AG04449 (cell line): Measurements from ENCODE around the gene ZNF497.
"Not testable (repeated sequence)": the region's sequence is repeated elsewhere in the genome, so short reads cannot be mapped to it uniquely, and the experiment has no call there.

Experiments
- CTCF ChIA-PET: fragments of 350-600 bp; formaldehyde crosslinking; extraction: SDS; loops from one replicate; lab custom pipeline; 2021; ENCODE audit warnings: antibody characterized with exemption; lab: Yijun Ruan, JAX
- POLR2A ChIA-PET: fragments of 400-600, 350-600 bp; formaldehyde crosslinking; extraction: SDS; loops from one replicate; lab custom pipeline; 2020; ENCODE audit warnings: antibody characterized with exemption, inconsistent platforms; lab: Yijun Ruan, JAX
- DNase-seq: peaks from one replicate; pipeline ENCODE4 v3.0.0-alpha.2; 2010; ENCODE audit warnings: low read depth, low spot score
- H3K4me3 ChIP-seq: 2 replicates; pipeline ENCODE4 v1.5.1; 2011; ENCODE audit warnings: low read depth, mild to moderate bottlenecking, control low read depth, low read length
- CTCF ChIP-seq: IDR thresholded peaks from one replicate; pipeline ENCODE4 v1.5.1; 2011; ENCODE audit warnings: mild to moderate bottlenecking, moderate library complexity, low read length, control low read depth, inconsistent platforms; ENCODE audit not compliant: insufficient read depth; ENCODE audit errors: missing control alignments

ZNF497 gene

GRCh38 chr19:58380037-58380661, 17.6 kb upstream of the ZNF497 start:
- peak overlapping the region; percentile 82 for H3K4me3 ChIP-seq
- no peak for TF ChIP-seq CTCF
- POLR2A ChIA-PET = interaction anchor here (0.6 to 1.1 kb wide), 3 partner anchors 11 to 18 kb away, joined by 3 to 5 read pairs (median 3); partner anchors contain the start of gene ZNF497
- DNase-seq = no peak
- CTCF ChIA-PET = interaction anchor here (1.1 kb wide), 2 partner anchors 15 to 201 kb away, joined by 3 read pairs; no protein-coding TSS in a partner anchor

GRCh38 chr19:58379246-58379645, 16.7 kb upstream of the ZNF497 start:
- no peak overlapping the region for H3K4me3 ChIP-seq
- CTCF ChIA-PET = interaction anchor here (0.8 kb wide), 1 partner anchor 16 kb away, joined by 3 read pairs; the partner anchor contains the start of gene ZNF497
- DNase-seq = no peak
- POLR2A ChIA-PET = no interaction called here
- no peak for TF ChIP-seq CTCF

DNA sequence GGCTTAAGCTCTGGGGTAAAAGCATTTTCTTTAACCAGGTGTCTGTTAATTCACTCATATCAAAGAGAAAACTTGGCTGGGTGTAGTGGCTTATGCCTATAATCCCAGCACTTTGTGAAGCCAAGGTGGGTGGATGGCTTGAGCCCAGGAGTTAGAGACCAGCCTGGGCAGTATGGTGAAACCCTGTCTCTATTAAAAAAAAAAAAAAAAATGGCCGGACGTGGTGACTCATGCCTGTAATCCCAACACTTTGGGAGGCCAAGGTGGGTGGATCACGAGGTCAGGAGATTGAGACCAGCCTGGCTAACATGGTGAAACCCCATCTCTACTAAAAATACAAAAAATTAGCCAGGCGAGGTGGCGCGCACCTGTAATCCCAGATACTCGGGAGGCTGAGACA, 14.2 kb upstream of the ZNF497 start:
- CTCF ChIA-PET, DNase-seq, H3K4me3 ChIP-seq, POLR2A ChIA-PET: not testable (repeated sequence)

GRCh38 chr19:58374200-58374599, 11.6 kb upstream of the ZNF497 start:
- DNase-seq = no peak
- ChIA-PET CTCF (interaction anchor here (0.7 to 1.4 kb wide), 2 partner anchors 10 to 12 kb away, joined by 3 to 7 read pairs; partner anchors contain the start of gene ZNF497), POLR2A (interaction anchor here (0.9 kb wide), 1 partner anchor 11 kb away, joined by 3 read pairs; the partner anchor contains the start of gene ZNF497)
- H3K4me3 ChIP-seq = no peak overlapping the region
- no peak for TF ChIP-seq CTCF

GRCh38 chr19:58372311-58373133, 10.0 kb upstream of the ZNF497 start:
- ChIA-PET CTCF (no interaction called here), POLR2A (no interaction called here)
- TF ChIP-seq CTCF = no peak

DNA sequence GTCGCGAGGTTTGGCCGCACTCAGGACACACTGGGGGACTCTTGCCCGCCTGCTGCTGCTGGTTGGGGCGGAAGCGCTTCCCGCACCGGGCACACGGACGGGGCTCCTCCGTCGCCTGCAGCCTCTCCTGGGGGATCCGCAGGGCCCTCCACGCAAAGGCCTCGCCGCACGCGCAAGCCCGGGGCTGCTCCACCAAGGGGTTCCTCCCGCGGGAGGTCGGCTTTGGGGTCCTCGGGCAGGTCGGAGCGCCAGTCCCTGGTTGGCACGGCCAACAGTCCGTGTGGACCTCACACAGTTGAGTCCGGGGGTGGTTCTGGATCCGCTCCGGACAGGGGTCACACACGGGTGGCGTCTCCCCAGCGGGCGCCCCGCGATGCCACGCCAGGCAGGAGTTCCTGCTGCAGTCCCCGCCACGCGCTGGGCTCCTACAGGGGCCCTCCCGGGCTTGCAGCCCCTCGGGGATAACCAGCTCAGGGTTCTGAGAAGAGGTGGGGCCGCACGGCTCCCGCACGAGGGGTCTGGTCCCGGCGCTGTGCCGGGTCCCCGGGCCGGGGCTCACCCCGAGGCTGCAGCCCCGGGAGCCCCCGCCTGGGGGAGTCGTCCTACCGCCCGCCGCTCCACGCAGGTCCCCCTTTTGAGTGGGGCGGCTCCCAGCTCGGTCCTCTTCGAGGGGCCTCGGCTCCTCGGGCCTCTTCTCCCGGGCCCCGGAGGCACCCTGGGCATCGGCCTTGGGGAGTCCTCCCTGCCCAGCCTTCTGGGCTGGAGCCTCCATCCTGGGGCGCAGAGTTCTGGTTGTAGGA, 6.2 kb upstream of the ZNF497 start:
- no peak overlapping the region for H3K4me3 ChIP-seq
- CTCF ChIA-PET = no interaction called here
- POLR2A ChIA-PET = interaction anchor here (1.0 kb wide), 1 partner anchor 11 kb away, joined by 3 read pairs; no protein-coding TSS in a partner anchor
- no peak for TF ChIP-seq CTCF
- no peak for DNase-seq

More at GRCh38 chr19:58372311-58373133, 10.0 kb upstream of the ZNF497 start:
- no peak overlapping the region for H3K4me3 ChIP-seq
- no peak for DNase-seq
